Measurements from ENCODE around the gene ADAD1.

DNA sequence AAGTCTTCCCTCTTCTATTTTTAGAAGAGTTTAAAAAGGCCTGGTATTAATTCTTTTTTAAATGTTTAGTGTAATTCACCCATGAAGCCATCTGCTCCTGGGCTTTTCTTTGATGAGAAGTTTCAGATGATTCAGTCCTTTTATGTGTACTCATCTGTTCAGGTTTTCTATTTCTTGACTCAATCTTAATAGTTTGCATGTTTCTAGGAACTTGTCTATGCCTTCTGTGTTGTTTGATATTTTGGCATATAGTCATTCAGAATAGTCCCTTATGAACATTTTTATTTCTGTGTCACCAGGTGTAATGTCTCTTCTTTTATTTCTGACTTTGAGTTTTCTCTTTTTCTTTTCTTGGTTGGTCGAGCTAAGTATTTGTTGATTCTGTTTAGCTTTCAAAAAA, 97.9 kb downstream of the ADAD1 start:
- TF ChIP-seq, protein P1, sequence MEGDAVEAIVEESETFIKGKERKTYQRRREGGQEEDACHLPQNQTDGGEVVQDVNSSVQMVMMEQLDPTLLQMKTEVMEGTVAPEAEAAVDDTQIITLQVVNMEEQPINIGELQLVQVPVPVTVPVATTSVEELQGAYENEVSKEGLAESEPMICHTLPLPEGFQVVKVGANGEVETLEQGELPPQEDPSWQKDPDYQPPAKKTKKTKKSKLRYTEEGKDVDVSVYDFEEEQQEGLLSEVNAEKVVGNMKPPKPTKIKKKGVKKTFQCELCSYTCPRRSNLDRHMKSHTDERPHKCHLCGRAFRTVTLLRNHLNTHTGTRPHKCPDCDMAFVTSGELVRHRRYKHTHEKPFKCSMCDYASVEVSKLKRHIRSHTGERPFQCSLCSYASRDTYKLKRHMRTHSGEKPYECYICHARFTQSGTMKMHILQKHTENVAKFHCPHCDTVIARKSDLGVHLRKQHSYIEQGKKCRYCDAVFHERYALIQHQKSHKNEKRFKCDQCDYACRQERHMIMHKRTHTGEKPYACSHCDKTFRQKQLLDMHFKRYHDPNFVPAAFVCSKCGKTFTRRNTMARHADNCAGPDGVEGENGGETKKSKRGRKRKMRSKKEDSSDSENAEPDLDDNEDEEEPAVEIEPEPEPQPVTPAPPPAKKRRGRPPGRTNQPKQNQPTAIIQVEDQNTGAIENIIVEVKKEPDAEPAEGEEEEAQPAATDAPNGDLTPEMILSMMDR (IDR thresholded peaks at IDR 0.05 in 4 of 5, conservative IDR thresholded peaks at IDR 0.05 in 1 of 5) = no peak
- no peak for TF ChIP-seq POLR2A (IDR thresholded peaks at IDR 0.05)
